HG02943 (cell line): ENCODE data around the gene TERT.

Experiments
- ATAC-seq: cut with Tn5 transposase; IDR thresholded peaks from one replicate; pipeline ENCODE4 v1.9.1; 2021; ENCODE audit warnings: mild to moderate bottlenecking, low read depth, moderate library complexity; ENCODE audit not compliant: unreplicated experiment

Gene TERT

GRCh38 chr5:1319436-1320256 lies 24.8 kb upstream of the TERT start:
- no peak for ATAC-seq

DNA sequence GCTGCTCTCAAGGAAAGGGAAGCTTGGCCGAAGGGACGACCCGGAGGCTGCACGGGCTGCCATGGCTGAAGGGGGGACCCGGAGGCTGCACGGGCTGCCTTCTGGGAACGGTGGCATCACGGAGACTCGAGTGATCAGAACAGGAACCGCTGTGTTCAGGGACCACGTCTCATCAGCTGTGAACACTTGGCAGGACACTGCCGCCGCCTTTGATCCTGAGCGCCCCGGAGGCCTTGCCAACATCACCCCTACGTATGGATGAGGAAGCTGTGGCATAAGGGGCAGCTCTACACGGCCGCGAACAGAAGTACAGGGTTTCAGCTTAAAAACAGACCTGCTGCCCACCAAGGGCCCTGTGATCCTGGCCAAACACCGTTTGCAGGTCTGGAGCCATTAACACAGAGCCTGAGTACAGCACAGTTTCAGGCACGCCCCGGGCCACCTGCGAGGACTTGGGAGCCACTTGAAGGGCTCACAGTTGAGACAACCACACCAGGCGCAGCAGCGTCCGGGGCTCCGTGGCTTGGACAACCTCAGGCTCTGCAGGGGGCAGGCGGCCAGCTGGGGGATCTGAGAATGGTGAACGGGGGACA lies 23.9 kb upstream of the TERT start:
- no peak for ATAC-seq

DNA sequence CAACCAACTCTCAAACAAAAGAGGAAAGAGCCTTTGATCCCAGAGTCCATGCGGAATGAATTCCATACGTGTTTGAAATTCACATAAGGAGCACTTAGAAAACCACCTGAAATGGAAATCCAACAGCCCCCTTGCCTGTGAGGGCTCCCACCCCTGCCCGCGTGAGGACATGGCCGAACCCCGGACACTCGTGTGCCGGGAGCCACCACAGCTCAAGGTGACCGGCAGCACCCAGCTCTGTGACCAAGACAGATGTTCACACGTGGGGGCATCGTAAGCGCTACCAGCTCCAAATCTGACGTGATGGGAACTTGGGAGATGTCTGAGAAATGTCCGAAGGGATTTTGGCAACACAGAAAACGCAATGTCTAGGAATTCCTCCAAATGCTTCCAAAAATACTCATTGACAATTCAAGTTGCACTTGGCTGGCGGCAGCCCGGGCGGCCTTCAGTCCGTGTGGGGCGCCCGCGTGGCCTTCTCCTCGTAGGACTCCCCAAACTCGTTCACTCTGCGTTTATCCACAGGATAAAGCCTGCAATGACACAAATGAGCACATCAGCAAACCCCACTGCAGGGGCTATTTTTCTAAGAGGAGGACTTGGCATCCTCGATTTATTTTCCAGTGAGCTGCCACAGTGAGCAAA lies 23.2 kb upstream of the TERT start:
- ATAC-seq, result no peak

DNA sequence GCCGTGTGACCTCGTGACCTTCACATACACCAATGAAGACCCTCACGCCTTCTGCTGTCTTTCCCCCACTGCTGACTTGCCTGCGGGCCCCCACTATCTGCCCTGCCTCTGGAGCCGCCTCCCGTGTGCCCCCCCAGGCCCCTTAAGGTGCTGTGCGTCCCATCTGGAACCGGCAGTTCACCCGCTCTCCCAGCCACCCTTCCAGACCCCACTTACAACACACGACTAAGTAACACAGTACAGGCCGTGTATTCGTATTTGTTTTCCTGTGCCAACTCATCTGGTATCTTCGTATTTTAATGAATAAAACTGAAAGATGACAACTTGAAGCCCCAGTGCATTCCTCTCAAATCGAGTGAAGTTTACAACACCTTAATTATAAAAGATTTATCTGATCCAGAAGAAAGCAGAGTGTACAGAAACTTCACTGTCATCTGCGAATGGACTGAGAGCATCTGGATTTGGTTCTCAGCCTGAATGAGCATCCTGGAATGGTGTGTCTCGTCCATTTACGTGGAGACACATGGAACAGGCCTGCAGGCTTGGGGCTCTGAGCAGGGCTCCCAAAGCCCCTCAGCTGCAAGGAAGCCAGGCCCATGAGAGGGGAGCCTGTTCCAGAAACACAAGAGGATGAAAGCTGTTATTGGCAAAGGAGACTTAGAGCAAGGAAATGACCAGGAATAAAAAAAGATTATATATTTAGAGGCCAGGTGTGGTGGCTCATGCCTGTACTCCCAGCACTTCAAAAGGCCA lies 21.9 kb upstream of the TERT start:
- ATAC-seq, result no peak

DNA sequence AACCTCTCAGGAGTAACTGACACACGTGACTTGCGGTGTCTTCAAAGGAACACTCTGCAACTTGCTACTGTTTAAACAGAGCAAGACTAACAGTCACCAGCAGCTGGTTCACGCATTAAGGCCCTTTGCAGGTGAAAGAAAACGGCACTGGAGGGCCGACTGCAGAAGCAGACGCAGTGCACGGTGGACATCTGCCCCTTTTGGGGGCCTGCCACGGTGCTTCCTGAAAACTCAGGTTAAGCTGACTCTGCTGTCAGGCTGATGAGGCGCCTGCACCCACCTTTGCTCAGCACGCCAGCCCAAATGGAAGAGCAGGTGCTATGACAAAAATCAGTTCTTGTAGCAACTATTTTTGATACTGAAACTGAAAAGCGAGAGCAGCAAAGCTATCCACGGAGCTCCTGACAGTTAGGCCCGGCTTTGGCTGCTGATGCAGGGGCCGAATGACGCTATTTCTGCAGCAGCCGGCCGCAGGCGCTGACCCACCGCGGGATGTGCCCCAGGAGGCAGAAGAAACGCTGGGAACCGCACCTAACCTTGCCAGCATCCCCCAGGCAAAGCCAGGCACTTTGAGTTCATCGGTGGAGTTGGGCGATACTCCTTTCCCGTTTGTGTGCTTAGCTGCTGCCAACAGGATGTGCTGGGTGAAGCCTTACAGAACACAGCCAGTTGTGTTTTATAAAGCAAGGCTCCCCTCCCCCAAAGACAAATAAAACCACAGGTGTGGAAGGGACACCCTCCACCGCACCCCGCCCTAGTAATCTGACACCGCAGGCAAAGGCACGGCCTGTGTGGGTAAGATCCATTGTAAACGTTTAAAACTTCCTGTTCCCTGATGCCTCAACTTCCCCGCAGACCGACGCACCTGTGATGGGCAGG lies 21.1 kb upstream of the TERT start:
- ATAC-seq, result peak; percentile 43

DNA sequence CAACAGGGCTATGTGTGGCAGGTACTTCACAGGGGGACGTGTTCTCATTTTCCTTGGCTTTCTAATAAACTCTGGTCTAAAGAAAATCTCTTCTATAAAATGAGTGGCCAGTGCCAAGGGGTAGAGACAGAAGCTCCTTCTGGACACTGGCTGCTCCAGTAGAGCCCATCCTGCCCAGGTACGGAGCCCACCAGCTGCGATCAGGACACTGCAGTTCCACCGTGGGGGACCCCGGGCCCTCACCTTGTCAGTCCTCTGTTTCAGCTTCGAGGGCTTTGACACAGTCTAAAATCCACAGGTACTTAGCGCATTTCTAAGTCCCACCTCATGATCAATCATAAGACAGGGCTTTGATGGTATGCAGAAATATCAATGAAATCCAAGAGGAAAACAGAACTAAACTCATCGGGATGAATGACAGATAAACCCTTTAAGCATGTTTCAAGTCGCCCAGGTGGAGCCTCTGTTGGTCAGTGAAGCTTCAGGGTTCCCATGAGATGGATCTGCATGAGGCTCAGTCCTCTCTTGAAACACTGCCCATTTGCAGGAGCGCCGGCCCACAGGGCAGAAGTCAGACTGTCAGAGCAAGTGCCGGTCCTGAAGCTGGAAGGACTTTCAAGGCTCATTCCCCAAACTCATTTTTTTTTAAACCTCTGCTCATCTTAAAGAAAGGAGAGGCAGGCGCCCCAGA lies 20.3 kb upstream of the TERT start:
- no peak for ATAC-seq

GRCh38 chr5:1314564-1314982 lies 19.7 kb upstream of the TERT start:
- no peak for ATAC-seq

- peak; percentile 74 for ATAC-seq
Observed at GRCh38 chr5:1312993-1313833, 18.3 kb upstream of the TERT start.

- ATAC-seq, result no peak
Observed at GRCh38 chr5:1312206-1312605, 17.3 kb upstream of the TERT start.

DNA sequence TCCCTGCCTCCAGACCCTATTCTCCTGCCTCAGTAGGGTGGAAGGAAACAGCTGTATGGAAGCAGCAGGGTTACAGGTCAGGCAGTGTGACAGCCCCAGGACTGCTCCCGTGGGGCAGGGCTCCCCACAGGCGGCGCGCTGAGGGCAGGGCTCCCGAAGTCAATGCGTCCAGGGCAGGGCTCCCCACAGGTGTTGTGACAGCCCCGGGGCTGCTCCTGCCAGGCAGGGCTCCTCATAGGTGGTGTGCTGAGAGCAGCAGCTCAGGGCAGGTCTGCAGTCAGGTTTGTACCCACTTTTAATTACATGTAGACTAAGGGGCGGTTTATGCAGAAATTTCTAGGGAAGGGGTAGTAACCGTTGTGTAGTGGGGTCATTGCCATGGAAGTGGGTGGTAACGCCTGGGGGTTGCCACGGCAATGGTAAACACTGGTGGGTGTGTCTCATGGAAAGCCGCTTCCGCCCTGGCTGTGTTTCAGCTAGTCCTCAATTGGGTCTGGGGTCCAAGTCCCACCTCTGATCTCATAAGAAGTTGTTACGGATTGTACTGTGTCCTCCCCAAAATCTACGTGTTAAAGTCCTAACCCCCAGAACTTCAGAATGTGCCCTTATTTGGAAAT lies 16.7 kb upstream of the TERT start:
- no peak for ATAC-seq

GRCh38 chr5:1310118-1310517 lies 15.2 kb upstream of the TERT start:
- ATAC-seq, result no peak

GRCh38 chr5:1304033-1304432 lies 9.2 kb upstream of the TERT start:
- no peak for ATAC-seq

GRCh38 chr5:1302258-1302657 lies 7.4 kb upstream of the TERT start:
- no peak for ATAC-seq

GRCh38 chr5:1300581-1301083 lies 5.8 kb upstream of the TERT start:
- ATAC-seq, result no peak

GRCh38 chr5:1299961-1300360 lies 5.1 kb upstream of the TERT start:
- no peak for ATAC-seq

DNA sequence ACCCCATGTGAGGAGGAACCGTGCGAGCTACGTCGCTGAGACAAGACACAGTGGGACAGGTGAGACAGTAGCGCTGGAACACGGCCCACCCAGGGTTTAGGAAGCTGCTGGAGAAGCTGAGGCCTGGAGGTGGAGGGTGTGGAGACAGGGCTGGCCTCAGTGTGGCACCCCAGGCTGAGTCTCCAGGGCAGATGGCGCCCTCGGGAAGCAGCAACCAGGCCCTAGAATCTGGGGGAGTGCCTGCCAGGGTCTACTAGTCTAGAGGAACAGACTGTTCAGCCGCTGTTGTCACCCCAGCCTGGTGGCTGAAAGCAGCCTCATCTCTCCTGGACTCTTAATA lies 4.6 kb upstream of the TERT start:
- ATAC-seq, result no peak

DNA sequence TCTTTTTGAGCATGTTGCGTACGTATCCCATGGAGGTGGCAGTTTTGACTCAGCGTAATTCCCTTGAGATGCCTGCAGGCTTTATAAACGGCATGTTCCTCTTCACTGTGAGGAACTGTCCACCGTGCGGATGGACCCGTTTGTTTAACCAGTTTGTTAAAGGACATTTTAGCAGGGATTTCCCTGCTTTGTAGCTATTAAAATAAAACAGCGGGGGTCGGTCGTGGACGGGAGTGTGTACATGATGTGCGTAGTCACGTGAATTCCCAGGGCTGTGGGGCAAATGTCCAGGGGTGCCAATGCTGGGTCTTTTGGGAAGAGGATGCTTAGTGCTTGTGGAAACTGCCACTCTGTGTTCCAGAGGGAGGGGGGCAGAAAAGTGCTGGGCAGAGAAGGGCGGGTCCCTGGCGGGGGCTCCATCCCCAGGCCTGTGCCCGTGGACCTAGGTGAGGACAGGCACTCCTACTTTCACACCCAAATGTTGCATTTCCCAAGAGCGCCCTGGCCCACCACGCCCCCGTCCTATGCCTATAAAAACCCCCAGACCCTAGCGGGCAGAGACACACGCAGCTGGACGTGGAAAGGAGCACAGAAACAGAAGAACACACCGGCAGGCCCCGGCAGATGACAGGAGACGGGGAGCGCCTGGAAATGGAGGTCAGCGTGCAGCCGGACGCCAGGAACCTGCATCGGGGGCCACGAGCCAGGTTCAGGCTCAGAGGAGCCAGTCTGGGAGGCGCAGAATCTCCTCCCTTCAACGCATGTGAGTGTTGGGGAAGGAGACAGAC lies 4.0 kb upstream of the TERT start:
- no peak for ATAC-seq
